Stimulated activated CD8-positive, alpha-beta memory T cell treated with anti-CD3 and anti-CD28 coated beads, Interleukin-4, amount 100 ng/mL, for 4 hours (primary cell): Measurements from ENCODE around the gene GRIK4.
"Not testable (repeated sequence)": the region's sequence is repeated elsewhere in the genome, so short reads cannot be mapped to it uniquely, and the experiment has no call there.

Source experiments
- DNase-seq, 2 donors: peaks; one replicate each; pipeline ENCODE4 v3.0.0-alpha.2; 2020; ENCODE audit warnings: low read depth in 2 of 2, low spot score in 1 of 2

Gene GRIK4

GRCh38 chr11:120727752-120728151 is 216.2 kb downstream of the GRIK4 start:
- no peak for DNase-seq

GRCh38 chr11:120735035-120735434 is 223.5 kb downstream of the GRIK4 start:
- no peak for DNase-seq

GRCh38 chr11:120738516-120739046 is 227.0 kb downstream of the GRIK4 start:
- DNase-seq = no peak

- DNase-seq = no peak
Measured at GRCh38 chr11:120739780-120740179, 228.2 kb downstream of the GRIK4 start.

- no peak for DNase-seq
Measured at GRCh38 chr11:120740380-120740779, 228.8 kb downstream of the GRIK4 start.

- no peak for DNase-seq
Measured at GRCh38 chr11:120744016-120744994, 232.8 kb downstream of the GRIK4 start.

GRCh38 chr11:120746376-120746775 is 234.8 kb downstream of the GRIK4 start:
- DNase-seq = no peak

GRCh38 chr11:120746836-120747609 is 235.5 kb downstream of the GRIK4 start:
- no peak for DNase-seq

GRCh38 chr11:120747850-120748814 is 236.6 kb downstream of the GRIK4 start:
- no peak for DNase-seq

GRCh38 chr11:120749395-120749794 is 237.8 kb downstream of the GRIK4 start:
- no peak for DNase-seq

- DNase-seq = no peak
Measured at GRCh38 chr11:120750647-120751549, 239.3 kb downstream of the GRIK4 start.

- DNase-seq = no peak
Measured at GRCh38 chr11:120751550-120751949, 240.0 kb downstream of the GRIK4 start.

GRCh38 chr11:120752668-120753067 is 241.1 kb downstream of the GRIK4 start:
- no peak for DNase-seq

- DNase-seq = no peak
Measured at GRCh38 chr11:120756931-120757330, 245.4 kb downstream of the GRIK4 start.

- DNase-seq = no peak
Measured at GRCh38 chr11:120759046-120759445, 247.5 kb downstream of the GRIK4 start.

GRCh38 chr11:120765710-120766109 is 254.2 kb downstream of the GRIK4 start:
- DNase-seq = not testable (repeated sequence)

- no peak for DNase-seq
Measured at GRCh38 chr11:120766318-120766717, 254.8 kb downstream of the GRIK4 start.

GRCh38 chr11:120768949-120769348 is 257.4 kb downstream of the GRIK4 start:
- no peak for DNase-seq

GRCh38 chr11:120769906-120770305 is 258.4 kb downstream of the GRIK4 start:
- no peak for DNase-seq
